Lower leg skin (tissue), 3 donors: ENCODE results near the gene TMIGD3.

ENCODE experiments used
- CTCF ChIP-seq, 3 donors: fragments of 450-650 bp; IDR thresholded peaks; one replicate each; pipeline ENCODE4 v1.5.1; 2016; ENCODE audit warnings: antibody characterized with exemption in 3 of 3, mild to moderate bottlenecking in 3 of 3, moderate library complexity in 2 of 3
- POLR2A ChIP-seq, 2 donors: fragments of 450-650 bp; IDR thresholded peaks; one replicate each; pipeline ENCODE4 v1.6.1; 2016 to 2017; ENCODE audit warnings: antibody characterized with exemption in 2 of 2, mild to moderate bottlenecking in 1 of 2, moderate library complexity in 1 of 2

GRCh38 chr1:111483876-111484275, 19.6 kb downstream of the TMIGD3 start:
- no peak for TF ChIP-seq CTCF (IDR thresholded peaks at IDR 0.05)
- TF ChIP-seq POLR2A (IDR thresholded peaks at IDR 0.05): no peak
